Measurements from ENCODE around the gene SSTR1. TPM values are rescaled to one million over a fixed set of nuclear protein-coding genes. Genes with fewer than 3 reads are reported as not detected.
A peak's percentile ranks its signal among the peaks of the same experiment; 100 is the strongest.

SSTR1 gene, protein sequence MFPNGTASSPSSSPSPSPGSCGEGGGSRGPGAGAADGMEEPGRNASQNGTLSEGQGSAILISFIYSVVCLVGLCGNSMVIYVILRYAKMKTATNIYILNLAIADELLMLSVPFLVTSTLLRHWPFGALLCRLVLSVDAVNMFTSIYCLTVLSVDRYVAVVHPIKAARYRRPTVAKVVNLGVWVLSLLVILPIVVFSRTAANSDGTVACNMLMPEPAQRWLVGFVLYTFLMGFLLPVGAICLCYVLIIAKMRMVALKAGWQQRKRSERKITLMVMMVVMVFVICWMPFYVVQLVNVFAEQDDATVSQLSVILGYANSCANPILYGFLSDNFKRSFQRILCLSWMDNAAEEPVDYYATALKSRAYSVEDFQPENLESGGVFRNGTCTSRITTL
- total RNA-seq, result 1 to 10 TPM; 5.4 to 9.7 (median 6.1) TPM
- long read RNA-seq, donor 1, partial matches to known transcripts, result 6 of 6 reads
- long read RNA-seq, donor 1, other reads (novel, unspliced or antisense), result 0 of 6 reads
- long read RNA-seq, donor 2, result 0 reads

DNA sequence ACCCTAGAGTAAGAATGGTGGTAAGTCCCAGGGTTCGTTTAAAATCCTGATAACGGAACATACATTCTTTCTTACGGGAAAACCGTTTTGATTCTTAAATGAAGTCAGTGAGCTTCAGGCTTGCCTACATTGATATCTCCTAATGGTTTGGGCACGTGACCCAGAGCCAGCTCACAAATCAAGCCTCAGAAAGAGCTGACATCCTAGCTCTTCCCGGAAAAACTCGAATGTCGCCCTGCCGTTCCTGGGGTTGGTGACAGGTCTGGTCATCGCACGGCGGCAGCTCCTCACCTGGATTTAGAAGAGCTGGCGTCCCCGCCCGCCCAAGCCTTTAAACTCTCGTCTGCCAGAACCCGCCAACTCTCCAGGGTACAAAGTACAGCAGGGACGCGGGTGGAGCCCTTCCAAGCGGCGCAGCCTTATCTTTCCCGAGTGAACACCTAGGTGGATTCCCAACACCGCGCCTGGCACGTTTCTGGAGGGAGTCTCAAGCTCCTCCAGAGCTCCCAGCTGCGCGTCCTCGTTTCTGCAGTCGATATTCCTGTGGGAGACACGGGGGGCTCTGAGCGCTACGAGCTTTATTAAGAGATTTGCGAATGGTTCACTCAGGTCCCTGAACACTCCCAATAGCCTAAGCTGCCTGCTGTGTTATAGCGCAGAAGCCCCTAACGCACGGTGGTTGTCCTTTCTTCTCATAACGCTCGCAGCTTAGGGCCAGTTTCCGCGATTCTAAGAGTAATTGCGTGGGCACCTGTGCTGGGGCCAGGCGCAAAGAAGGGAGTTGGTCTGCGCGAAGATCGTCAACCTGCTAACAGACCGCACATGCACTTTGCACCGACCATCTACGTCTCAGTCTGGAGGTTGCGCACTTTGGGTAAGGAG, at the start of gene SSTR1:
SSTR1 (plus strand) TSS at position 169 of the 882 bp plus-strand sequence. CDS start 1,486 bp downstream, outside the sequence.
- DNase-seq, result peak; percentile 89 to 93 (median 92)
- Histone ChIP-seq H3K4me1 (ENCODE audit: low read depth) (peaks cover 8% of the 10 kb centered on the region), H3K36me3 (ENCODE audit: low read depth) (no peaks in the 10 kb centered on the region), H3K4me3 (peak within 1 kb of the TSS; percentile 28), H3K9me3 (no peaks in the 10 kb centered on the region)
- TF ChIP-seq, protein P1, sequence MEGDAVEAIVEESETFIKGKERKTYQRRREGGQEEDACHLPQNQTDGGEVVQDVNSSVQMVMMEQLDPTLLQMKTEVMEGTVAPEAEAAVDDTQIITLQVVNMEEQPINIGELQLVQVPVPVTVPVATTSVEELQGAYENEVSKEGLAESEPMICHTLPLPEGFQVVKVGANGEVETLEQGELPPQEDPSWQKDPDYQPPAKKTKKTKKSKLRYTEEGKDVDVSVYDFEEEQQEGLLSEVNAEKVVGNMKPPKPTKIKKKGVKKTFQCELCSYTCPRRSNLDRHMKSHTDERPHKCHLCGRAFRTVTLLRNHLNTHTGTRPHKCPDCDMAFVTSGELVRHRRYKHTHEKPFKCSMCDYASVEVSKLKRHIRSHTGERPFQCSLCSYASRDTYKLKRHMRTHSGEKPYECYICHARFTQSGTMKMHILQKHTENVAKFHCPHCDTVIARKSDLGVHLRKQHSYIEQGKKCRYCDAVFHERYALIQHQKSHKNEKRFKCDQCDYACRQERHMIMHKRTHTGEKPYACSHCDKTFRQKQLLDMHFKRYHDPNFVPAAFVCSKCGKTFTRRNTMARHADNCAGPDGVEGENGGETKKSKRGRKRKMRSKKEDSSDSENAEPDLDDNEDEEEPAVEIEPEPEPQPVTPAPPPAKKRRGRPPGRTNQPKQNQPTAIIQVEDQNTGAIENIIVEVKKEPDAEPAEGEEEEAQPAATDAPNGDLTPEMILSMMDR (IDR thresholded peaks at IDR 0.05), result no peak
- peak; percentile 89 for ATAC-seq
- intact Hi-C loops (cut with DNase I, micrococcal nuclease), result no loop called here

DNA sequence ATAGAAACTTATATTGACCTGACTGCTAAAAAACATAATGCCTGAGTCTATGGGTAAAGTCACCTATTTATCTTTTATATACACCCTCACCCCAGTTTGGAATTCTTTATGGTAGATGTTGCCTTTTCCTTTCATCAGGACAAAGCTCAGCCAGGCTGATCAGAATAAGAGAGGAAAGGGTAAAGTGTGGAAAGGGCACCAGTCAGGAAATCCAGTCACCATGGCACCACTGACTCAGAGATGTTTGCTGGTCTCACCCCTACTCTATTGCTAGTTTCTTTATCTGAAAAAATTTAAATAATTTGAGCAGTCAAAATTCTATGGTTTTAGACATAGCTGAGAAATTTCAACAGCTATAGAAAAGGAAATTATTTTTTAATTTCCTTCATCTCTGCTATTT, 49.2 kb upstream of the SSTR1 start:
- no peaks in the 10 kb centered on the region for H3K9me3 ChIP-seq
- no peak overlapping the region for H3K4me3 ChIP-seq
- DNase-seq, result no peak
- H3K36me3 ChIP-seq (ENCODE audit: low read depth), result no peaks in the 10 kb centered on the region
- ATAC-seq, result no peak
- TF ChIP-seq, protein P1 (IDR thresholded peaks at IDR 0.05), result no peak
- intact Hi-C loops (cut with DNase I, micrococcal nuclease), result no loop called here
- no peaks in the 10 kb centered on the region for H3K4me1 ChIP-seq (ENCODE audit: low read depth)

DNA sequence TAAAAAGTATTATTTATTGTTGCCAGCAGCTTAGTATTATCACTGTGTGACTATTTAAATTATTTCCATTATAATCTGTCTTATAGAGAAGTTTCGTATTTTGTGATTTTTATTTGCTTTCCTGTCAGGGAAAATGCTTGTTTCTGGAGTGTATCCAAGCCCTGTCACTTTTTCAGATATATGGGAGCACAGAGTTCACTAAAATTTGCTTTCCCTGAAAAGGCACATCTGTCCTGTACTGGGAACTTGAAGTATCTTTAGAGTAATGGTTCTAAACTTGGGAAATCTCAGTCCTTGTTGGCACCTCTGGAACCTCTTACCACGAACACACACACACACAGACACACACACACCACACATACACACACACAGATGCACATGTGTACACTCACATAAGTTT, 39.3 kb upstream of the SSTR1 start:
- no peak for ATAC-seq
- H3K36me3 ChIP-seq (ENCODE audit: low read depth), result no peaks in the 10 kb centered on the region

DNA sequence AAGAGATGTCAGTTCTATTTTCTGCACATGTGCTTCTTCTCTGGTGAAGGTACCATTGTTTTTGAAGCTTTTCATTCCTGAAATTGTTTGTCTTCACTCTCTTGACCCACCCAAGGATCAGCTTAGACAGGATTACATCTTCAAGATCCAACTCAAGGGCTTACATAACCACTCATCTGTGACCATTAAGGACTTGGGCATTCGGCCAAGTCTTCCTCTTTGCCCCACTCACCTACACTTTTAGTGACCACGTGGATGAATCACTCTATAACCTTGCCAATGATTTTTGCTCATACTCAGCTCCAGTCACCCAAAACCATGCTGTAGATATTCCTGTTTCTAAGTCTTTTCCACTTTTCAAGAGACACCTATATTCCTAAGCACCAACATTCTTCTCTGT, 36.5 kb upstream of the SSTR1 start:
- H3K4me3 ChIP-seq, result no peak overlapping the region
- H3K36me3 ChIP-seq (ENCODE audit: low read depth), result no peaks in the 10 kb centered on the region
- DNase-seq, result no peak
- intact Hi-C loops (cut with DNase I, micrococcal nuclease), result no loop called here
- ATAC-seq, result no peak
- no peaks in the 10 kb centered on the region for H3K4me1 ChIP-seq (ENCODE audit: low read depth)
- H3K9me3 ChIP-seq, result no peaks in the 10 kb centered on the region
- TF ChIP-seq, protein P1 (IDR thresholded peaks at IDR 0.05), result no peak

More for the DNA sequence above, 39.3 kb upstream of the SSTR1 start:
- Histone ChIP-seq H3K9me3 (no peaks in the 10 kb centered on the region), H3K4me1 (ENCODE audit: low read depth) (no peaks in the 10 kb centered on the region), H3K4me3 (no peak overlapping the region)
- TF ChIP-seq, protein P1 (IDR thresholded peaks at IDR 0.05), result no peak
- intact Hi-C loops (cut with DNase I, micrococcal nuclease), result no loop called here
- no peak for DNase-seq

DNA sequence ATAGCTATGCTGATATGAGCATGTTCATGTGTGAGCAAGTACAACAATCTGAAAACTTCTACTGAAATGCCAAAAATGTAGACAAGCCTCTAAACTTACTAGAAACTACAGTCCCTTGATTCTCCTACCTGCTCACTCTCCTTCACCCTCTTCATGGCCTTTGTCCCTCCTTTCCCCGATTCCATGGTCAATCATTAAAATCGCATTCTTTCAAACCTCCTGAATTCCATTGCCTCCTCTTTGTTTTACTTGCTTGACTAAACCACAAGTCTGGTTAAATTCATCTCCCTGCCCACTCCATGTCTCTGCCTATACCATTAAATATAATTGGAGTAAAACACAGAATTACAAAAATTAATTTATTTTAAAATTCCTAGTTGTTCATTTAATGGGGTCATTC, 33.0 kb upstream of the SSTR1 start:
- TF ChIP-seq, protein P1 (IDR thresholded peaks at IDR 0.05), result no peak

More for the DNA sequence above, 33.0 kb upstream of the SSTR1 start:
- ATAC-seq, result no peak
- H3K9me3 ChIP-seq, result no peaks in the 10 kb centered on the region
- intact Hi-C loops (cut with DNase I, micrococcal nuclease), result no loop called here
- no peaks in the 10 kb centered on the region for H3K36me3 ChIP-seq (ENCODE audit: low read depth)
- DNase-seq, result no peak
- no peak overlapping the region for H3K4me3 ChIP-seq
- H3K4me1 ChIP-seq (ENCODE audit: low read depth), result no peaks in the 10 kb centered on the region

Measured in mucosa of descending colon (tissue), 3 donors.